ENCODE data around the gene INSIG1. TPM values are rescaled to one million over a fixed set of nuclear protein-coding genes. Genes with fewer than 3 reads are reported as not detected.

INSIG1 gene
- total and polyA plus RNA-seq, 4 donors = 118 to 219 (median 193) TPM

- H3K4me1 ChIP-seq (ENCODE audit: control insufficient read depth in 4 of 4, insufficient read depth in 4 of 4, low read length in 3 of 4) = peaks cover 0 to 6% (median 1%) of the 10 kb centered on the region in 4 donors
- H3K9me3 ChIP-seq (ENCODE audit: control insufficient read depth in 4 of 4, low read length in 3 of 4) = no peaks in the 10 kb centered on the region
- WGBS = 91% methylated on average over 8 of the region's 8 CpGs
- no peak overlapping the region for H3K9ac ChIP-seq (ENCODE audit: low read depth in 1 of 2, low read length in 2 of 2)
- H3K27ac ChIP-seq (ENCODE audit: low read depth in 1 of 2, low read length in 2 of 2) = no peak overlapping the region
- no peak overlapping the region for H3K4me3 ChIP-seq (ENCODE audit: low read depth in 1 of 3, low read length in 3 of 3)
- DNase-seq (ENCODE audit: low spot score) = no peak
- no peaks in the 10 kb centered on the region for H3K27me3 ChIP-seq (ENCODE audit: control insufficient read depth in 4 of 4, insufficient read depth in 4 of 4, low read length in 3 of 4)
- no peaks in the 10 kb centered on the region for H3K36me3 ChIP-seq (ENCODE audit: control insufficient read depth in 4 of 4, insufficient read depth in 3 of 4, low read depth in 1 of 4, low read length in 3 of 4)
- no peak for TF ChIP-seq JUND (IDR thresholded peaks at IDR 0.05)
- no peak for TF ChIP-seq SP1 (IDR thresholded peaks at IDR 0.05)
- TF ChIP-seq TAF1 (conservative IDR thresholded peaks at IDR 0.05) = no peak
- TF ChIP-seq HNF4A (conservative IDR thresholded peaks at IDR 0.05) = no peak
- TF ChIP-seq HNF4G (IDR thresholded peaks at IDR 0.05) = no peak
- TF ChIP-seq, protein P1, sequence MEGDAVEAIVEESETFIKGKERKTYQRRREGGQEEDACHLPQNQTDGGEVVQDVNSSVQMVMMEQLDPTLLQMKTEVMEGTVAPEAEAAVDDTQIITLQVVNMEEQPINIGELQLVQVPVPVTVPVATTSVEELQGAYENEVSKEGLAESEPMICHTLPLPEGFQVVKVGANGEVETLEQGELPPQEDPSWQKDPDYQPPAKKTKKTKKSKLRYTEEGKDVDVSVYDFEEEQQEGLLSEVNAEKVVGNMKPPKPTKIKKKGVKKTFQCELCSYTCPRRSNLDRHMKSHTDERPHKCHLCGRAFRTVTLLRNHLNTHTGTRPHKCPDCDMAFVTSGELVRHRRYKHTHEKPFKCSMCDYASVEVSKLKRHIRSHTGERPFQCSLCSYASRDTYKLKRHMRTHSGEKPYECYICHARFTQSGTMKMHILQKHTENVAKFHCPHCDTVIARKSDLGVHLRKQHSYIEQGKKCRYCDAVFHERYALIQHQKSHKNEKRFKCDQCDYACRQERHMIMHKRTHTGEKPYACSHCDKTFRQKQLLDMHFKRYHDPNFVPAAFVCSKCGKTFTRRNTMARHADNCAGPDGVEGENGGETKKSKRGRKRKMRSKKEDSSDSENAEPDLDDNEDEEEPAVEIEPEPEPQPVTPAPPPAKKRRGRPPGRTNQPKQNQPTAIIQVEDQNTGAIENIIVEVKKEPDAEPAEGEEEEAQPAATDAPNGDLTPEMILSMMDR (IDR thresholded peaks at IDR 0.05; ENCODE audit: low read depth, low read length, missing input control) = no peak
- TF ChIP-seq, protein P2, sequence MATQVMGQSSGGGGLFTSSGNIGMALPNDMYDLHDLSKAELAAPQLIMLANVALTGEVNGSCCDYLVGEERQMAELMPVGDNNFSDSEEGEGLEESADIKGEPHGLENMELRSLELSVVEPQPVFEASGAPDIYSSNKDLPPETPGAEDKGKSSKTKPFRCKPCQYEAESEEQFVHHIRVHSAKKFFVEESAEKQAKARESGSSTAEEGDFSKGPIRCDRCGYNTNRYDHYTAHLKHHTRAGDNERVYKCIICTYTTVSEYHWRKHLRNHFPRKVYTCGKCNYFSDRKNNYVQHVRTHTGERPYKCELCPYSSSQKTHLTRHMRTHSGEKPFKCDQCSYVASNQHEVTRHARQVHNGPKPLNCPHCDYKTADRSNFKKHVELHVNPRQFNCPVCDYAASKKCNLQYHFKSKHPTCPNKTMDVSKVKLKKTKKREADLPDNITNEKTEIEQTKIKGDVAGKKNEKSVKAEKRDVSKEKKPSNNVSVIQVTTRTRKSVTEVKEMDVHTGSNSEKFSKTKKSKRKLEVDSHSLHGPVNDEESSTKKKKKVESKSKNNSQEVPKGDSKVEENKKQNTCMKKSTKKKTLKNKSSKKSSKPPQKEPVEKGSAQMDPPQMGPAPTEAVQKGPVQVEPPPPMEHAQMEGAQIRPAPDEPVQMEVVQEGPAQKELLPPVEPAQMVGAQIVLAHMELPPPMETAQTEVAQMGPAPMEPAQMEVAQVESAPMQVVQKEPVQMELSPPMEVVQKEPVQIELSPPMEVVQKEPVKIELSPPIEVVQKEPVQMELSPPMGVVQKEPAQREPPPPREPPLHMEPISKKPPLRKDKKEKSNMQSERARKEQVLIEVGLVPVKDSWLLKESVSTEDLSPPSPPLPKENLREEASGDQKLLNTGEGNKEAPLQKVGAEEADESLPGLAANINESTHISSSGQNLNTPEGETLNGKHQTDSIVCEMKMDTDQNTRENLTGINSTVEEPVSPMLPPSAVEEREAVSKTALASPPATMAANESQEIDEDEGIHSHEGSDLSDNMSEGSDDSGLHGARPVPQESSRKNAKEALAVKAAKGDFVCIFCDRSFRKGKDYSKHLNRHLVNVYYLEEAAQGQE (IDR thresholded peaks at IDR 0.05) = no peak
- TF ChIP-seq FOXA1 (IDR thresholded peaks at IDR 0.05) = no peak
- TF ChIP-seq, protein P3, sequence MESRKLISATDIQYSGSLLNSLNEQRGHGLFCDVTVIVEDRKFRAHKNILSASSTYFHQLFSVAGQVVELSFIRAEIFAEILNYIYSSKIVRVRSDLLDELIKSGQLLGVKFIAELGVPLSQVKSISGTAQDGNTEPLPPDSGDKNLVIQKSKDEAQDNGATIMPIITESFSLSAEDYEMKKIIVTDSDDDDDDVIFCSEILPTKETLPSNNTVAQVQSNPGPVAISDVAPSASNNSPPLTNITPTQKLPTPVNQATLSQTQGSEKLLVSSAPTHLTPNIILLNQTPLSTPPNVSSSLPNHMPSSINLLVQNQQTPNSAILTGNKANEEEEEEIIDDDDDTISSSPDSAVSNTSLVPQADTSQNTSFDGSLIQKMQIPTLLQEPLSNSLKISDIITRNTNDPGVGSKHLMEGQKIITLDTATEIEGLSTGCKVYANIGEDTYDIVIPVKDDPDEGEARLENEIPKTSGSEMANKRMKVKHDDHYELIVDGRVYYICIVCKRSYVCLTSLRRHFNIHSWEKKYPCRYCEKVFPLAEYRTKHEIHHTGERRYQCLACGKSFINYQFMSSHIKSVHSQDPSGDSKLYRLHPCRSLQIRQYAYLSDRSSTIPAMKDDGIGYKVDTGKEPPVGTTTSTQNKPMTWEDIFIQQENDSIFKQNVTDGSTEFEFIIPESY (IDR thresholded peaks at IDR 0.05) = no peak
- no peak for TF ChIP-seq EGR1 (IDR thresholded peaks at IDR 0.05; ENCODE audit: low read depth in 2 of 2)
- TF ChIP-seq ATF3 (IDR thresholded peaks at IDR 0.05) = no peak
- TF ChIP-seq, protein P4, sequence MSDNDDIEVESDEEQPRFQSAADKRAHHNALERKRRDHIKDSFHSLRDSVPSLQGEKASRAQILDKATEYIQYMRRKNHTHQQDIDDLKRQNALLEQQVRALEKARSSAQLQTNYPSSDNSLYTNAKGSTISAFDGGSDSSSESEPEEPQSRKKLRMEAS (IDR thresholded peaks at IDR 0.05) = no peak
- TF ChIP-seq RAD21 (IDR thresholded peaks at IDR 0.05) = no peak
- TF ChIP-seq FOXA2 (IDR thresholded peaks at IDR 0.05) = no peak
- no peak for TF ChIP-seq YY1 (IDR thresholded peaks at IDR 0.05)
- TF ChIP-seq NR2F2 (IDR thresholded peaks at IDR 0.05) = no peak
- no peak for TF ChIP-seq GABPA (IDR thresholded peaks at IDR 0.05 in 1 of 2, conservative IDR thresholded peaks at IDR 0.05 in 1 of 2)
Observed at GRCh38 chr7:155286686-155287085, 11.0 kb upstream of the INSIG1 start.

All from liver (tissue), 9 donors.